Dermis blood vessel endothelial cell (primary cell): ENCODE measurements around the gene KIAA2012. TPM values are rescaled to one million over a fixed set of nuclear protein-coding genes. Genes with fewer than 3 reads are reported as not detected.
"Not testable (repeated sequence)": the region's sequence is repeated elsewhere in the genome, so short reads cannot be mapped to it uniquely, and the experiment has no call there.

Experiments
- DNase-seq: peaks from one replicate; pipeline ENCODE4 v3.0.0; 2010
- total RNA-seq: library from RNA; depleted of rRNA; stranded (reverse); fragments of >200 nt; gene quantifications from 2 replicates; pipeline ENCODE4 v1.2.3, GENCODE V29; 2014

The KIAA2012 gene
- total RNA-seq, 1 donor from 2014 or later: not detected

- no peak for DNase-seq
These were observed 45.1 kb downstream of the KIAA2012 start for GRCh38 chr2:202118168-202118567.

DNA sequence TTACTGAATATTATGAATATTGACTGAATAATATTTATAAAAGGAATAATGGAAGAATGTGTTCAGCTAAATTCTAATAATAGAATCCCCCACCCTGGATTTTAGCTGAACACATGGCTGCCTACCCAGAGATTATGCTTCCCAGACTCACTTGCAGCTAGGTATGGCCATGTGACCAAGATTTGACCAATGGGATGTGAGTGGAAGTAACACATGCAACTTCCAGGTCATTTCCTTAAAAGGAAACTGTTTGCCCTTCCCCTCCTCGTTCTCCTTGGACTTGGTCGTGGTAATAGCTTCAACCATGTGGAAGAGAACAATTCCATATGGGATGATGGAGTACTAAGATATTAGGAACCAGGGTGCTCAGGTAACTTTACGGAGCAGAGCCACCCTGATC lies 47.8 kb downstream of the KIAA2012 start:
- DNase-seq: no peak

DNA sequence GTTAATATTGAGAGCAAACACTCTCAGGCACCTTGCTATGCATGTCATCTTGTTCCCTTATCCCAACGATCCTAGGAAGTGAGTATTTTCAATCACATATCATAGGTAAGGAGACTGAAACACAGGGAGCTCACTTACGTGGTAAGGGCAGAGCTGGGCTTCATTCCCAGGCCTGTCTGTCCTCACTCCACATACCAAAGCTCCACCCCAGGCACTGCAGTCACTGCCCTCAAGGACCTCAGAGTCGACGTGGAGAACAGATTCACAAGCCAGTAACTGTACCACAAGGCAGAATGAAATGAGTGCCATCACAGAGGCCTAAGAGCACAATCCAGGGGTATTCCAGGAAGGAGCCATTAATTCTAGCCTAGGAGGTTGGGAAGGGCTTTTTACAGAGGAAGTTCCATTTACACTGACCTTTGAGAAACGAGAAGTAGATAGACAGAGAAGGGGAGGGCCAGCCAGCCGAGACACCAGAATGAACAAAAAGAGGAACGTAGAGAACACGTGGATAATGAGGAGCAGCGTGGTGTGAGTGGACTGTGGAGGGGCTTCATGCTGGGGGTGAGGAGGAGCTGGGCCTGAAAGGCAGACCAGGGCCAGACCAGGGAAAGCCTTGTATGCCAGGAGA lies 48.6 kb downstream of the KIAA2012 start:
- no peak for DNase-seq

- no peak for DNase-seq
These were observed 49.1 kb downstream of the KIAA2012 start for GRCh38 chr2:202122163-202122540.

DNA sequence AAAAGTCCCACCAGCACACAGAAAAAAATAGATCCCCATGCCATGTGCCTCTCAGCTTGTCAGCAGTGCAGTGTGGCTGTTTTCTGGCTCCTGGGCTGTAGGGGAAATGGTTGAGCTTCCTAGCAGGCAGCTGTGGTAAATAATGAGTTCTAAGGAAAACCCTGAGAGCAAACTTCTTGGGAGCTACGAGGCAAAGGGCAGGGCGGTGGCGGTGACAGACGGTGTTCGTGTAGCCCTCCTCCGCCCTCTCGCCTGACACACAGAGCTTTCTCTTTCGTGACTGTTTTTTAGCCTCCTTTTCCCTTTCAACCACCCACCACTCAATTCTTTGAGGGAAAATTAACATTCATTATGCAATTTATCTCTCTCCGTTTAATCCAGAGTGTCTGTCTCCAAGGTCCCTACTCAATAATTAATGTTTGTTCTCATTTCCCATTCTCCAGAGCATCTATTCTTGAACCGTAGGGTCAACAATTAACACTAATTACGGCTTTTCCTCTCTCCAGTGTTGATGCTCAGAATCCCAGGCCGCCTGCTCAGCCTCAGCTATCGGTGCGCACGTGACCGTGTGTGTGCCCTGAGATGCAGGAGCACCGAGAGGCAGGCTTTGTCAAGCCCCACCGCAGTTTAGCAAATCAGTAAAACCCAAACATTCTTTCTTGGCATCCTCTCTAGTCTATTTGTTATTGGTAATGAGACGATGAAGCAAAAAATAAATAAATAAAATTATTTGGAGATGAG lies 50.1 kb downstream of the KIAA2012 start:
- DNase-seq: no peak

DNA sequence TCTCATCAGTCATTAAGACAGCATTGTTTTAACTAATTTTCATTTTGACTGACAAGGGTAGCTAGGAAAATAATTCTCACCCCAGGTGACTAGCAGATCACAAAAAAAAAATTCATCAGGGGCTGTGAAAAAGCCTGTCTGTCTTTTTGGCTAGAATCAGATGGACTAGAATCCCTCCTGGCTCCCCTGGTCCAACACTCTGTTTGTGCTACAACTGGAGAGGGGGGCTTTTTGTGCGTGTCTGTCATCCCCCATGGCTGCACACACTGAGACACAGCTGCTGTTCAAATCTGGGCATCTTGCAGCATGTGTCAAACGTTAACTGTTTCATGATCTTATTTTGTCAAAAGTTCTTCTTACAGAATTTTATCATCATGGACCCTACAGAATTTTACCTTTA lies 51.2 kb downstream of the KIAA2012 start:
- no peak for DNase-seq

DNA sequence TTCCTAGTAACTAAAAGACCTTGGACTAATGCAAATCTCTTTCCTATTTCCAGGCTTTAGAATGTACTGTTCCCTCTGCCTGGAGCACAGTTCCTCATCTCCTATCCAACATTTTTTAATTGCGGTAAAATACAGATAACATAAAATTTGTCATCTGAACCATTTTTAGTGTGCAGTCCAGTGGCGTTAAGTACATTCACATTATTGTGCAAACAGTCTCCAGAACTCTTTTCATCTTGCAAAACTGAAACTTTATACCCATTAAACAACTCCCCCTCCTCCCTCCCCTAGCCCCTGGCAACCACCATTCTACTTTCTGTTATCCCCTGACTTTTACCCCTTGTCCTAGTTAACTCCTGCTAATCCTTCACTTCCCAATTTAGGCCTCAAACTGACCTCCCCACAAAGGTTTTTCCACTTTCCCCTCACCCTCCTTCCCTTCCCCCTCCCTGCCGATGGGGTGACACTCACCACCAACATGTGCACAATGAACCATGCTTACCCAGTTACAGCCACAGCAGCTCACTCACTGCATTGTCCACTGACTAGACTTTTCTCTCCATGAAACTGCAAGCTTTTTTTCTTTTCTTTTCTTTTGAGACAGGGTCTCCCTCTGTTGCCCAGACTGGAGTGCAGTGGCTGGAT lies 54.8 kb downstream of the KIAA2012 start:
- no peak for DNase-seq

DNA sequence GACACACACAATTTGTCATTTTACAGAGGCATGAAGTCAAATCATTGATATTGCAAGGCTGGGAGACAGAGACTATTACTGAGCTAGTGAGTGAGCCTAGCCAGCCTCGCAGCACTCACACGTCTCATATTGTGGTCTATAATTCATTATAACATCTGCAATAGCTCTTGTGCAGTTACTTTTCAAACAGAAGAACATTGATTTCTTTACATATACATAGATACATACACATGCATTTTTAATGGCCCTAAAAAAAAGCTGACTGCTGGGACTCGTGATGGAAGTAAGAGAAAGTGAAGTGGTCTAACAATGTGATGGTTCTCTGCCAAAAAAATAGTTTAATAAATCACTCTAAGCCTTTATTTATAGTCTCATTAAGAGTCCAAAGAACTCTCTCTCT lies 56.8 kb downstream of the KIAA2012 start:
- DNase-seq: no peak

DNA sequence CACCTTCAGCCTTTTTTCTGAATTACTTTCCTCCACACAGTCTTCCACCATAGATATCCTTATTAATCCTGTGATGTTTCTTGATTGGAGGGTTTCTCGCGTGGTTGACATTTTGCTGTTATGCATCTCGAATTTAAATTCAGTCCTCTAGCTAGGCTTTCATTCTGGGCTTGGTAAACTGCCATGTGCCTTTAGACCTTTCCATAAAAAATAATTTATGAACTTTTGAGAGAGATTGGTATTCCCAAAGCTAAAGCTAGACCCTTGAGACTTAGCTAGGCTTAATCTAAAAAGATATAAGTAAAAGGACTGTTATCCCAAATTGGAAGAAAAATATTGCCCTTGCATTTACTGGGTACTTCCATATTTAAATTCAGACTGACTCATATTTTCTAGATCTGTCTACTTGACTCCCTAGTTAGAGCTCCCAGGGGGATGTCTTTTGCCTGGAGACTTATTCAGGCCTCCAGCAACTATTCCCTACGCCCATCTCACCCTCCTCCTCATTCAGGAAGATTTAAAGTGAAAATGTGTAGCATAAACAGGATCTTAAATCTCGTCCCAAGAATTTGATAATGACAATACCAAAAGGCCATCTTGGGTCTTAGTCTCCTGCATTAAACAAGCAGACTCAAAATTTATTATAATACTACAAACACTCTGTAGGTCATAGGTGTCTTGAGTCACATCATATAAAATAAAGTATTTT lies 60.3 kb downstream of the KIAA2012 start:
- DNase-seq: no peak

DNA sequence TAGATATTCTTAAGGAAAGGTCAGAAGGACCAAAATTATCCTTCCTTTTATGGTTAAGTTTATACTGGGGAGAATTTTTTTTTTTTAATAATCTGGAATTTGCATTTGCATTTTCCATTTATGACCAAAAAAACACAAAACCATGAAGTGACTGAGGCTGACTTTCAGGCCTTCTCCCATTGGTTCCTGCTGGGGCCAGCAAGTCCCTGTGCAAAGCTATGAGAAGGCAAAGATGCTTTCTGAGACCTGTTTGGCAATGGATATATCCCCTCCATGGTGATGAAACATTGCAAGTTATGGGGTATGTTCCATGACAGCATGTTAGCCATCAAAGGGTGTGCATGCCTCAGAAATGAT lies 60.8 kb downstream of the KIAA2012 start:
- DNase-seq: no peak

DNA sequence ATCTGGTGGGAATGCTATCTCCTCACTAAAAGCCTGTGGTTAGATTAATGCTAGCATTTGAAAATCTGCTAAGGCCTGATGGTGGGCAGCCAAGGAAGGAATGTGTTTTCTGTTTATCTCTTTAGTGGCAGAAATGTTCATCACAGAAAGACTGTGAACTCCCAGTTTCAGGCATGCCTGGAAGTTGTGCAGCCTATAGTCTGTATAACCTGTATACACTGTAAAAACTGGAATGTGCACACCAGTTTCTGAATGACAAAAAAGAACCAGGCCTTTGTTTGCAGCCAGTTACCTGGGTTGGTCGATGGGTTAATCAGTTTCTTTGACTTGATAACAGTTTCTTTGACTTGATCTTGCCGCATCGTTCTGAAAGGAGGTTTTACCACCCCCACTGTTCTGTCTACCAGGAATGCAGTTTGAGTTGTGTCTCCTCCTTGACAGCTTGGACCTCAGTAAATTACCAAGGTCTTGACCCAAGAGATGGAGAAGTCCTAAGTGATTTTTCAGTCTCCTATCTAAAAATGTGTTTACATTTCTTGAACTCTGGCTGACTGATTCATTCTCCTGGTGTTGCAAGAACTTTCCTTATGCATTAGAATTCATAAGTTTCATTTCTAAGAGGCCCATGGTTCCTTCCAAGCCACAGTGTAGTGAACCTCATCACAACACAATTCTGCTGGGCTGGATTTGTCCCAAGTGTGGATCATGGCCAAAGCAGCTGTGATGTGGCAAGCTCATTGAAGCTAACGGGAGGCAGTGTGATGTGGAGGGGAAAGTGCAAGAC lies 62.2 kb downstream of the KIAA2012 start:
- no peak for DNase-seq

DNA sequence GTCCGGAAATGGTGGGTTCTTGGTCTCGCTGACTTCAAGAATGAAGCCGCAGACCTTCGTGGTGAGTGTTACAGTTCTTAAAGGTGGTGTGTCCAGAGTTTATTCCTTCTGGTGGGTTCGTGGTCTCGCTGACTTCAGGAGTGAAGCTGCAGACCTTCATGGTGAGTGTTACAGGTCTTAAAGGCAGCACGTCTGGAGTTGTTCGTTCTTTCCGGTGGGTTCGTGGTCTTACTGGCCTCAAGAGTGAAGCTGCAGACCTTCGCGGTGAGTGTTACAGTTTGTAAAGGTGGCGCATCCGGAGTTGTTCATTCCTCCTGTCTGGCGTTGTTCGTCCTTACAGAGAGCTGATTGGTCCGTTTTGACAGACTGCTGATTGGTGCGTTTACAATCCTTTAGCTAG lies 63.0 kb downstream of the KIAA2012 start:
- DNase-seq: not testable (repeated sequence)

- DNase-seq: no peak
These were observed 63.5 kb downstream of the KIAA2012 start for GRCh38 chr2:202136526-202136925.

DNA sequence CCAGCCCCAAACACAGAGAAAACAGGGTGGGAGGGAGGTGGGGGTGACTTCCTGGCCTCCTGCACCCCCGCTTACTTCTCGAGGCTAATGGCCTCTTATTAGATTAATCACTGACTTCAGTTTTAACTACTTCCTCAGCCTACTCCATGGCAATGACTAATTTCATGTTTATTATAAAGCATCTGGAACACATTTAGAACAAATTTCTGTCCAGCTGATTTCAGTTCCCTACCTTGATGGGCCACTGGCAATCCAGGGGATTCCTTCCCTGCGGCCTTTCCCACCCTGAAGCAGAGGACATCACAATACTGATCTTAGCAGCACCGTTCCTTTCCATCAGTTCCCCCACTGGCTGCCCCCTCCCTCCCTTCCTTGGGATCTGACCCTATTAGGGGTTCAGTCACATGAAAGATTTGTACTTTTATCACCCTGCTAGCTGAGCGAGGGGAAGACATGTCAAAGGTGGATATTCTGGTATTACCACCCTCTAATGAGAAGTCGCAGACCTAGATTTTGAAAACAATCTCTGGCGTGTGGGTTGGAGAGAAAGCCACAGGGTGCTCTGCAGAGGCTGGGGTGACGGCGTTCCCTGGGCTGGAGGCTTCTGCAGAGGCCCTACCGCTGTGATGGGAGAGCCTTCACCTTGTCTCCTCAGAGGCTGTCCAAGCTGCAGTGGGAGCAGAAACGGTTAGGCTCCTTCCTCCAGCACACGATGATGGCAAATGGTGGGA lies 67.6 kb downstream of the KIAA2012 start:
- DNase-seq: no peak

GRCh38 chr2:202141329-202141947 lies 68.4 kb downstream of the KIAA2012 start:
- DNase-seq: no peak

DNA sequence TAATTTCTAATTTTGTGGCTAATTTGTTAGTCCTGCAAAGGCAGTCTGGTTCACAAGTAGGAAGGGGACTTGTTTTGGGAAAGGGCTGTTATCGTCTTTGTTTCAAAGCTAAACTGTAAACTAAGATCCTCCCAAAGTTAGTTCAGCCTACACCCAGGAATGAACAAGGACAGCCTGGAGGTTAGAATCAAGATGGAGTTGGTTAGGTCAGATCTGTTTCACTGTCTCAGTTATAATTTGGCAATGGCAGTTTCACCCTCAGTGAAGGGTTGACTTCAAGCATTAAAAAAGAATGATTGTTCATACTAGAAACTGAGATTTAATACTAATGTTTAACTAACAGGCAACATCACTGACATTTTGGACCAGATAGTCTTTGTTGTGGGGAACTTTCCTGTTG lies 69.5 kb downstream of the KIAA2012 start:
- DNase-seq: no peak

- no peak for DNase-seq
These were observed 74.7 kb downstream of the KIAA2012 start for GRCh38 chr2:202147775-202148174.

DNA sequence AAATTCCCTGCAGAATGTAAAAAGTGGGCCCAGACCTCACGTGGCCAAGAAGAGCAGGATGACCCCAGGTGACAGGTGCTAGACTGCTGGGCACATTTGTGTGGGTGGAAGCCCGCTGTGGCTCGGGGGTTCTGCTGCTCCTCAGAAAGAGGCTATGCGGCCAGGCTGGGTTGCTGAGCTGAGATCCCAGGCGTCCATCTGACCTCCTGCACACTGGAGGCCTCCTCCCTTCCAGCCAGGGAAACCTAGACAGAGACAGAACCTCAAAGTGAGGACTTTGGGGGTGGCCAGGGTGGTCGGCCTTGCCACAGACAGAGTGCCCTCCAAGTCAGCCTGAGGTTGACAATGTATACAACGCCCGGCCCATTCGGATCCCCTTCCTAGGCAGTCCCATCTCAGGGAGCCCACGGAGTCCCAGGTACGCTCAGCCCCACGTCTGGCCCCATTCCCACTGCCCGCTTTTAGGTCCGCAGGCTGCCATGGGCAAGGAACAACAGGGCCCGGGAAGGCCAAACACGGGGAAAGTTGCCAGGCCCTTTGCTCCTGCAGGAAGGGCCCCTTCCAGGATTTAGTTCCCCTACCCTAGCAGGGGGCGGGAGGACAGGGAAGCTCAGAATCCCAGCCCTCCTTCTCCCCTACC lies 75.6 kb downstream of the KIAA2012 start:
- no peak for DNase-seq

DNA sequence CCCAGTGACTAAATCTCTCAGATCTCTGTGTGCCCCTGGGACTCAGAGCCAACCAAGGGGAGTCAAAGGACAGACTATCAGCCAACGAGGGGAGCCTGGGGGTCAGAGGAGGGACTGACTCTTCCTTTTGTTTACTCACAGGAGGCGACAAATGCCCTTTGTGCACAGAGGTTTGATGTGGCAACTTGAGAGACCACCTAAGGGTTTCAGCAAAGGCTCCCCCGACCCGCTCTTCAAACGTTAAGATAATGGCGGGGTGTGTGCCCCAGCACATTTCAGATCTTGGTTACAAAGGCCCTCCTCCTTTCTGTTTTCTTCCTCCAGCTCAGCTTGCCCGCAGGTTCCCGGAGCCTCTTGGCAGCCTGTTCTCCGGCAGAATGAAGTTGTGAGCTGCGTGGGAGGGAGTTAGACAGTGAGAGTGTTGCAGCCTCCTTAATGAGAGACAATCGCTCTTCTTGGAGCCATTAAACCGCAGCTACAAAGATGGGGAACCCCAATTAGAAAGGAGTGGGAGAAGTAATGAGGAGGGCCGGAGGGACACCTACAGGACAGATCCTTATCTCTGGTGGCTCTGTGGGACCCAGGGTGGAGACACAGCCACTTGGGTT lies 76.2 kb downstream of the KIAA2012 start:
- no peak for DNase-seq

GRCh38 chr2:202149936-202150335 lies 76.9 kb downstream of the KIAA2012 start:
- no peak for DNase-seq
